Peyer's patch (tissue), 4 donors: ENCODE results near the gene RNGTT. TPM values are rescaled to one million over a fixed set of nuclear protein-coding genes. Genes with fewer than 3 reads are reported as not detected.

ENCODE experiments used
- DNase-seq, 3 donors: peaks; one replicate each; pipeline ENCODE4 v3.0.0-alpha.2; 2017 to 2019
- H3K27ac ChIP-seq, 4 donors: fragments of 200-600 bp; sonication (generic); one replicate each; pipeline ENCODE4 v1.5.1; 2016 to 2019
- H3K27me3 ChIP-seq, 2 donors: fragments of 200-600 bp; sonication (generic); one replicate each; pipeline ENCODE4 v1.5.1; 2019
- H3K36me3 ChIP-seq, 3 donors: fragments of 200-600 bp; sonication (generic); one replicate each; pipeline ENCODE4 v1.5.1; 2016 to 2019
- H3K4me1 ChIP-seq, 4 donors: fragments of 200-600 bp; sonication (generic); one replicate each; pipeline ENCODE4 v1.5.1; 2016 to 2019
- H3K4me3 ChIP-seq, 4 donors: fragments of 200-600 bp; sonication (generic); 1 replicate in 3 of 4; 2 replicates in 1 of 4; pipeline ENCODE4 v1.5.1; 2016 to 2019; ENCODE audit warnings: mild to moderate bottlenecking in 1 of 4
- H3K9me3 ChIP-seq, 4 donors: fragments of 200-600 bp; sonication (generic); one replicate each; pipeline ENCODE4 v1.5.1; 2016 to 2019; ENCODE audit warnings: mild to moderate bottlenecking in 1 of 4
- POLR2A ChIP-seq, 2 donors: fragments of 450-650 bp; IDR thresholded peaks; one replicate each; pipeline ENCODE4 v1.5.1; 2017; ENCODE audit warnings: antibody characterized with exemption in 2 of 2, mild to moderate bottlenecking in 2 of 2, moderate library complexity in 2 of 2
- total RNA-seq, 4 donors: library from RNA; depleted of rRNA; stranded (reverse); fragments of >200 nt; gene quantifications; one replicate each; pipeline ENCODE4 v1.1.0, GENCODE V29; 2016
- TF ChIP-seq, protein P1 (sequence below), 6 experiments: fragments of 450-650 bp in 4 of 6; fragments of 200-600 bp in 2 of 6; sonication (generic) in 1 of 6; IDR thresholded peaks; one replicate each; pipeline ENCODE4 v1.5.1; 2017 to 2019; ENCODE audit warnings: antibody characterized with exemption in 6 of 6, mild to moderate bottlenecking in 3 of 6, moderate library complexity in 1 of 6

RNGTT gene
- total RNA-seq, 4 donors from 2014 or later = 12.7 to 44.6 (median 18.5) TPM

DNA sequence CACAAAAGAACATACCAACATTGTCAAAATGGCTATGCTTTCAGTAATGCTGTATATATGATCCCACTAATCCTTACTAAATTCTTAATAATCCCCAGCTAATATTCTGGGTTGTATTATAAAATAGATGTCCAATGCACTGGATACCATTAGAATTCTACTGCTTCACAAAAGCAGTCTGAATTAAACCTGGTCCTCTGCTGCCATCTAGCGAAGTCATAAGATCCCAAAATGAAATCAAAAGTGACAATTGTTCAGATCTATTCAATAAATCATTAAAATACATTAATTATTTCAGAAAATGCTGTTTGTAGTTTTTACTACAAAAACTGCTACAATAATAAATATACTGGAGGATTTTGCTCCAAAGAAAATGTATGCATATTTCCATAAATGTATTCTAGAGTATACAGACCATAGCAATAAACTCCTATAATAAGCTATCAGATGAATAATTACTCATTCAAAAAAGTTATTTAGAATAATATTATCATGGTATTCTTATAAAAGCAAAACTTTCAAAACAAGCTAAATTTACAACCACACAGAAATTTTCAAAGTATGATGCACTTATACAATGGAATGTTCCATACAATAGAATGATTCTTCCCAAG is 92.6 kb downstream of the RNGTT start:
- peak in 1 of 3 donors; percentile 75 for DNase-seq
- TF ChIP-seq, protein P1, sequence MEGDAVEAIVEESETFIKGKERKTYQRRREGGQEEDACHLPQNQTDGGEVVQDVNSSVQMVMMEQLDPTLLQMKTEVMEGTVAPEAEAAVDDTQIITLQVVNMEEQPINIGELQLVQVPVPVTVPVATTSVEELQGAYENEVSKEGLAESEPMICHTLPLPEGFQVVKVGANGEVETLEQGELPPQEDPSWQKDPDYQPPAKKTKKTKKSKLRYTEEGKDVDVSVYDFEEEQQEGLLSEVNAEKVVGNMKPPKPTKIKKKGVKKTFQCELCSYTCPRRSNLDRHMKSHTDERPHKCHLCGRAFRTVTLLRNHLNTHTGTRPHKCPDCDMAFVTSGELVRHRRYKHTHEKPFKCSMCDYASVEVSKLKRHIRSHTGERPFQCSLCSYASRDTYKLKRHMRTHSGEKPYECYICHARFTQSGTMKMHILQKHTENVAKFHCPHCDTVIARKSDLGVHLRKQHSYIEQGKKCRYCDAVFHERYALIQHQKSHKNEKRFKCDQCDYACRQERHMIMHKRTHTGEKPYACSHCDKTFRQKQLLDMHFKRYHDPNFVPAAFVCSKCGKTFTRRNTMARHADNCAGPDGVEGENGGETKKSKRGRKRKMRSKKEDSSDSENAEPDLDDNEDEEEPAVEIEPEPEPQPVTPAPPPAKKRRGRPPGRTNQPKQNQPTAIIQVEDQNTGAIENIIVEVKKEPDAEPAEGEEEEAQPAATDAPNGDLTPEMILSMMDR (IDR thresholded peaks at IDR 0.05) = peak; percentile 16 to 84 (median 71)
- no peak for TF ChIP-seq POLR2A (IDR thresholded peaks at IDR 0.05)
- H3K4me1 ChIP-seq = peaks cover 0 to 15% (median 0%) of the 10 kb centered on the region in 4 donors
- H3K27me3 ChIP-seq = no peaks in the 10 kb centered on the region
- no peaks in the 10 kb centered on the region for H3K9me3 ChIP-seq
- no peak overlapping the region for H3K4me3 ChIP-seq
- no peak overlapping the region for H3K27ac ChIP-seq
- H3K36me3 ChIP-seq = no peaks in the 10 kb centered on the region

DNA sequence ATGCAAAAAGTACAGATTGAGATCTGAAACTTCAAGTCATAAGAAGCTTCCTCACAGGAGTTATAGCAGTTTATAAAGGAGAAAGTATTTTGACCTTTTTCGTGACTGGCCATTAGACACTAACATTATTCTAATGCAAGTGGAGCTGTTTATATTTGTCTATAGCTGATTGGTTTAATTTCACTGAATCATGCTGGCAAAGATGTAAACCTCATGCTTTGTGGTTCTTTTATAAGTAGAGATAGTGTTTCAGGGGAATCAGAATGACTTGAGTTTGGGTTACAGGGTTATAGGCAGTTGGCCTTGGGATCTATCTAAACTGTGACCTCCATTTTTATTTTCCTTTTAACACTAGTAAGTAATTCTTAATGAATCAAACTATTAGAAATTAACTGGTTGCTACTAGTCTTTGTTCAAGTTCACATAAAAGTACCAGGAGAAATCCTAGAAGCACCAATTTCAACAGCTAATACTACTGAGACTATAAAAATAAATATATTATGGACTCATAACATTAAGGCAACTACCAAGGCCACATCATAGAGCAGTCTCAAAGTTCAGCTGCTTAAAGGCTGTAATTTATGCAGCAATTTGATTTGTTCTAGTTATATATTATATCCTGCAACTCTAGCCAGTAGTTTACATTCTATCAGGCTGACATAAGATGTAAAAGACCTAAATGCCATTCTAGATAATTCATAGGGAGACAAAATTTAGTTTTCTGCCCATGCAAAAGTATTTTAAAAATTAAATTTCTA is 94.0 kb downstream of the RNGTT start:
- no peak overlapping the region for H3K27ac ChIP-seq
- TF ChIP-seq, protein P1 (IDR thresholded peaks at IDR 0.05) = no peak
- no peak for TF ChIP-seq POLR2A (IDR thresholded peaks at IDR 0.05)
- no peaks in the 10 kb centered on the region for H3K36me3 ChIP-seq

DNA sequence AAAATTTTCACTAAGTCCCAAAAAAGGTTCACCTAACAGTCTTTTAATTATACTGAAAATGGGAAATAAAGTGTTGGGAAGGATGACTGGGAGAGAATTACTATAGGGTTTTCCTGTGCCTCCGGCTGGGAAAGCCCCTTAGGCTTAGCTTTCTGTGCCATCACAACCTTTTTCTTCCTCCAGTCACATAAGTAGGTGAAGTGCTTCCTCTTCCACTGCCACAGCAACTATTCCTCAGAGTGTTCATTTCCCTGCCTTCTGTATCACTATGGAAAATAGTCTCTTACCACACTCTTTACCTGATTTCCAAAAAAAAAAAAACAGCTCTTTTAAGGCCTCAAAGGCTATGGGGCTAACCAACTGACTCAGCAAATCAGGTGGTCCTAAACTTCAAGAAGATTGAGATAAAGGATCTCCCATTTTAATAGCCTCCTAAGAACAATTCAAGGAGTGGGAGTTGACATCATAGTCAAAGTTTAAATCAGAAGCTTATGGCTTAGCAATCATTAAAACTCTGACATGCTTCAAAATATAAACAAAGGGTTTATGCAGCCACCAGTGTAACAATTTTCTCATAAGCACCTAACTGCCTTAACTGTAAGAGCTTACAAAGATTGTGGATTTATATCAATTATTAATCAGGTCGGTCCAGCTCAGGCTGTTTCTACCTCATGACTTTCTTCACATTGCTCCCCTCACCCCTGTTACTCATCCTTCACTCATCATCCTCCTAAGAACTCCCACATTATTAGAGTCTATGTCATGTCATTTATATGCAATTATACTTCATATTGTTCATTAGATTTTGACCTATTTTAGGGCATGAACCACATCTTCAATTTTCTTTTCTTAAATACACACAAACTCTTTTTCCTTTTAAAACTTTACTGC is 95.3 kb downstream of the RNGTT start:
- Histone ChIP-seq H3K27ac (no peak overlapping the region), H3K9me3 (no peaks in the 10 kb centered on the region), H3K27me3 (no peaks in the 10 kb centered on the region), H3K4me1 (peaks cover 0 to 15% (median 0%) of the 10 kb centered on the region in 4 donors), H3K36me3 (no peaks in the 10 kb centered on the region), H3K4me3 (no peak overlapping the region)
- DNase-seq = no peak
- no peak for TF ChIP-seq POLR2A (IDR thresholded peaks at IDR 0.05)
- TF ChIP-seq, protein P1 (IDR thresholded peaks at IDR 0.05) = no peak

More for the DNA sequence above, 94.0 kb downstream of the RNGTT start:
- no peaks in the 10 kb centered on the region for H3K9me3 ChIP-seq
- no peaks in the 10 kb centered on the region for H3K27me3 ChIP-seq
- H3K4me3 ChIP-seq = no peak overlapping the region
- DNase-seq = no peak
- peaks cover 0 to 15% (median 0%) of the 10 kb centered on the region in 4 donors for H3K4me1 ChIP-seq

DNA sequence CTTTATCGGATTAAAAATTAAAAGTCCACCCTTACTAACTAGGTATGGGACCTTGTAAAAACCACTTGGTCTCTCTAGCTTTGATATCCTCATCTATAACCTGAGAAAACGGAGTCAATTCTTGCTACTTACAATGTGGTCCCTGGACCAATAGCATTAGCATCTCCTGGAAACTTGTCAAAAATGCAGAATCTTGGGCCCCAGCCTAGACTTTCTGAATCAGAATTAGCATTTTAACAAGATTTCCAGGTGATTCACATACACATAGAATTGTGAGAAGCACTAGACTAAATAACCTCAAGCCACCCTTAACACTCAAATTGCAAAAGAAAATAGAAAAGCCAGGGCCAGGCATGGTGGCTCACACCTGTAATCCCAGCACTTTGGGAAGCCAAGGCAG is 96.6 kb downstream of the RNGTT start:
- no peaks in the 10 kb centered on the region for H3K27me3 ChIP-seq
- peaks cover 0 to 15% (median 0%) of the 10 kb centered on the region in 4 donors for H3K4me1 ChIP-seq
- H3K36me3 ChIP-seq = no peaks in the 10 kb centered on the region
- H3K27ac ChIP-seq = no peak overlapping the region
- H3K9me3 ChIP-seq = no peaks in the 10 kb centered on the region
- DNase-seq = no peak
- no peak for TF ChIP-seq POLR2A (IDR thresholded peaks at IDR 0.05)
- TF ChIP-seq, protein P1 (IDR thresholded peaks at IDR 0.05) = no peak
- H3K4me3 ChIP-seq = no peak overlapping the region

DNA sequence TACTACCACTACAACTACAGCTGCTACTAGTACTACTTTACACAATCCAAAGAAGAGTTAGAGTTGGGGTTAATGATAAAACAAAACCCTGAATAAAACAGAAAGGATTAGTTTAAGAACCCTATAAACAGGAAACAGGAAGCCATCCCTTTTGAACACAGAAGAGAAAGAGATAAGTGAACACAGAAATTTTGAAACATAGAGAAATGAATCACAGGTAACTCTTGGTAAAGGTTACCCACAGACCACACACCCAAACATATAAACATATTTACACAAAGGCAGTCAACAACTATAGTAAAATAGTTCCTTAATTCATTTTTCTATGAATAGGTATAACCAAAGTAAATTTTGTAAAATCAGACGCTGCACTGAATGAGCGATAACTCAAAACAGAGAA is 98.1 kb downstream of the RNGTT start:
- DNase-seq = no peak
- Histone ChIP-seq H3K36me3 (no peaks in the 10 kb centered on the region), H3K9me3 (no peaks in the 10 kb centered on the region), H3K4me1 (peaks cover 0 to 10% (median 0%) of the 10 kb centered on the region in 4 donors), H3K27me3 (no peaks in the 10 kb centered on the region), H3K27ac (no peak overlapping the region), H3K4me3 (no peak overlapping the region)
- TF ChIP-seq, protein P1 (IDR thresholded peaks at IDR 0.05) = no peak
- TF ChIP-seq POLR2A (IDR thresholded peaks at IDR 0.05) = no peak
